ENCODE data around the gene ZNF727. TPM values are rescaled to one million over a fixed set of nuclear protein-coding genes. Genes with fewer than 3 reads are reported as not detected.
"Not testable (repeated sequence)": the region's sequence is repeated elsewhere in the genome, so short reads cannot be mapped to it uniquely, and the experiment has no call there.

ZNF727 gene
- total RNA-seq, result 1 to 10 TPM in 1 of 2 donors, under 1 TPM in 1; 0.69 to 1.2 TPM

DNA sequence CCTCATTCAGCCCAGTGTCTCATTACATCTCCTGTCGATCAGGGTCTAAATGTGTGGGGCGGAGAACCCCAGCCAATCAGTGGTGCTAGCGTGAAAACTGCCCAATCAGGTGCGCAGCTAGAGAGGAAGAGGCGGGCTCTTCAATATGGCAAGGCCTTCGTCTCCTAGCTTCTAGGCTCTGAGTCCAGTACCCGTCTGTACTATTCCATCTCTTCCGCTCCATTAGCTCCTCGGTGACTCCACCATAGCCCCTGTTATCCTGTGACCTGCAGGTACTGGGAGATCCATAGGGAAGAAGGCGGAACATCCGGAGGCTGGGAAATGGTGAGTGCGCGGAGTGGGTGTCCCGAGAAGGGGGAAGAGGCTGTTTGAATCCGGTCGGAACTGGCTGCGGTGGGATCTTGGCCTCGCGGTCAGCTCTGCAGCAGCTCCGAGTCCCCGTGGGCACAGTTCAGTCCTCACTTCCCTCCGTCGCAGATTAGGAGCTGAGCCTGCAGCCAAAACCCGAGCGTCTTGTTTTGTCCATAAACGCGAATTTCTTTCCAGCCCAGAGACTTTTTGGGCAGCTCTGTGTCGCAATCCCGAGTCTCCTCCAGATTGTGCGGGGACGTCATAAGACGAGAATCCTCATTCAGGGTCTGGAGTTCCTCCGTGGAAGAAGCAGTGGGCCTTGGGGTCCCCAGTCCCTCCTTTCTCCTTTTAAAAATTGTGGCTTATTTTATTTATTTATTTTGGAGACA is at the start of gene ZNF727:
TSS of gene ZNF727 (plus strand) at position 134 of the 740 bp plus-strand sequence. CDS start at position 322, 188 bp downstream.
- Histone ChIP-seq H3K9ac (ENCODE audit: low read depth in 2 of 2, low read length in 2 of 2) (peak within 1 kb of the TSS in 1 of 2 donors; percentile 48), H3K9me3 (no peaks in the 10 kb centered on the region)
- intact Hi-C loops (cut with DNase I), result no loop called here

DNA sequence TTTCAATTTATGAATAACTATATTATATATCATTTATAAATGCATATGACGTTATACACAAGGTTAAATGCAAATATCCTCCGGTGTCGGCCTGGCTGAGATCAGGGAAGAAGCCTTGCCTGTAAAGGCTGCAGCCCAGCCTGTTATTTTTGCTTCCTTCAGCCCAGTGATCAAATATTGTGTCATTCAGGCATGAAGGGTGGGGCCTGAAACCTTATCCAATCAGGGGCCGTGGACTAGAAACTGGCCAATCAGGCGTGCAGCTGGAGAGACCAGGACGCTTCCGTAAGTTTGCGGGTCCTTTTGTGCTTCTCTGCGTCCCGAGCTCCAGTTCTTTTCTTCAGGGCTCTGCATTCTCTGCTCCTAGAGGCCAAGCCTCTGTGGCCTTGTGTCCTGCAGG is 46.7 kb upstream of the ZNF727 start, which contains the start of gene ZNF722:
TSS of gene ZNF722 (plus strand) at position 301 of the 400 bp plus-strand sequence. CDS start 113 bp downstream, outside the sequence.
- H3K27ac ChIP-seq, result no peak within 1 kb of the TSS
- DNase-seq, result no peak
- no peaks in the 10 kb centered on the region for H3K36me3 ChIP-seq
- no peaks in the 10 kb centered on the region for H3K27me3 ChIP-seq
- no peak within 1 kb of the TSS for H3K9ac ChIP-seq (ENCODE audit: low read depth in 2 of 2, low read length in 2 of 2)
- intact Hi-C loops (cut with DNase I), result no loop called here
- H3K4me3 ChIP-seq, result no peak within 1 kb of the TSS
- no peaks in the 10 kb centered on the region for H3K4me1 ChIP-seq
- TF ChIP-seq, protein P1, sequence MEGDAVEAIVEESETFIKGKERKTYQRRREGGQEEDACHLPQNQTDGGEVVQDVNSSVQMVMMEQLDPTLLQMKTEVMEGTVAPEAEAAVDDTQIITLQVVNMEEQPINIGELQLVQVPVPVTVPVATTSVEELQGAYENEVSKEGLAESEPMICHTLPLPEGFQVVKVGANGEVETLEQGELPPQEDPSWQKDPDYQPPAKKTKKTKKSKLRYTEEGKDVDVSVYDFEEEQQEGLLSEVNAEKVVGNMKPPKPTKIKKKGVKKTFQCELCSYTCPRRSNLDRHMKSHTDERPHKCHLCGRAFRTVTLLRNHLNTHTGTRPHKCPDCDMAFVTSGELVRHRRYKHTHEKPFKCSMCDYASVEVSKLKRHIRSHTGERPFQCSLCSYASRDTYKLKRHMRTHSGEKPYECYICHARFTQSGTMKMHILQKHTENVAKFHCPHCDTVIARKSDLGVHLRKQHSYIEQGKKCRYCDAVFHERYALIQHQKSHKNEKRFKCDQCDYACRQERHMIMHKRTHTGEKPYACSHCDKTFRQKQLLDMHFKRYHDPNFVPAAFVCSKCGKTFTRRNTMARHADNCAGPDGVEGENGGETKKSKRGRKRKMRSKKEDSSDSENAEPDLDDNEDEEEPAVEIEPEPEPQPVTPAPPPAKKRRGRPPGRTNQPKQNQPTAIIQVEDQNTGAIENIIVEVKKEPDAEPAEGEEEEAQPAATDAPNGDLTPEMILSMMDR (IDR thresholded peaks at IDR 0.05), result no peak
- H3K9me3 ChIP-seq, result no peaks in the 10 kb centered on the region

More for the DNA sequence above, at the start of gene ZNF727:
- H3K27ac ChIP-seq, result no peak within 1 kb of the TSS
- TF ChIP-seq, protein P1 (IDR thresholded peaks at IDR 0.05), result no peak
- DNase-seq, result peak; percentile 60
- no peaks in the 10 kb centered on the region for H3K27me3 ChIP-seq
- no peaks in the 10 kb centered on the region for H3K36me3 ChIP-seq
- H3K4me3 ChIP-seq, result peak within 1 kb of the TSS; percentile 35
- H3K4me1 ChIP-seq, result no peaks in the 10 kb centered on the region

DNA sequence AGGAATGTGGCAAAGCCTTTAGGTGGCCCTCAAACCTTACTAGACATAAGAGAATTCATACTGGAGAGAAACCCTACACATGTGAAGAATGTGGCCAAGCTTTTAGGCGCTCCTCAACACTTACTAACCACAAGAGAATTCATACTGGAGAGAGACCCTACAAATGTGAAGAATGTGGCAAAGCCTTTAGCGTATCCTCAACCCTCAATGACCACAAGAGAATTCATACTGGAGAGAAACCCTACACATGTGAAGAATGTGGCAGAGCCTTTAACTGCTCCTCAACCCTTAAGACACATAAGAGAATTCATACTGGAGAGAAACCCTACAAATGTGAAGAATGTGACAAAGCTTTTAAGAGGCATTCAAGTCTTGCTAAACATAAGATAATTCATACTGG is 29.7 kb upstream of the ZNF727 start:
- H3K27ac ChIP-seq; H3K4me3 ChIP-seq; H3K36me3 ChIP-seq; H3K4me1 ChIP-seq; DNase-seq; H3K27me3 ChIP-seq; H3K9ac ChIP-seq (ENCODE audit: low read depth in 2 of 2, low read length in 2 of 2); H3K9me3 ChIP-seq; intact Hi-C loops (cut with DNase I): not testable (repeated sequence)

DNA sequence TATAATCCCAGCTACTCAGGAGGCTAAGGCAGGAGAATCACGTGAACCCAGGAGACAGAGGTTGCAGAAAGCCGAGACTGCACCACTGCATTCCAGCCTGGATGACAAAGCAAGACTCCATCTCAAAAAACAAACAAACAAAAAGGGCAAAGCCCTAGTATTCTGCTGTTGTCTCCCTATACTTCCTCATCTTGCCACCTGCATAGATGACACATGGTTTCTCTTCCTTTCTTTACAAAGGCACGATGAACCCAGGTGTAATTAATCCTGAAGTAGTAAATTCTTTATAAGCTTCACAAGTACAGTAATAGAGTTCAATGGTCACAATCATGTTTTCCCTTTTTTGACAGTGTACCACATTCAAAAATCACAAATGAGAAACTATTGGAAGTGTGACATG is 9.8 kb upstream of the ZNF727 start:
- intact Hi-C loops (cut with DNase I), result no loop called here
- Histone ChIP-seq H3K36me3 (no peaks in the 10 kb centered on the region), H3K27ac (no peak overlapping the region), H3K27me3 (no peaks in the 10 kb centered on the region), H3K9me3 (peaks cover 3% of the 10 kb centered on the region), H3K4me3 (no peak overlapping the region), H3K9ac (ENCODE audit: low read depth in 2 of 2, low read length in 2 of 2) (no peak overlapping the region), H3K4me1 (no peaks in the 10 kb centered on the region)
- DNase-seq, result no peak
- TF ChIP-seq, protein P1 (IDR thresholded peaks at IDR 0.05), result no peak

DNA sequence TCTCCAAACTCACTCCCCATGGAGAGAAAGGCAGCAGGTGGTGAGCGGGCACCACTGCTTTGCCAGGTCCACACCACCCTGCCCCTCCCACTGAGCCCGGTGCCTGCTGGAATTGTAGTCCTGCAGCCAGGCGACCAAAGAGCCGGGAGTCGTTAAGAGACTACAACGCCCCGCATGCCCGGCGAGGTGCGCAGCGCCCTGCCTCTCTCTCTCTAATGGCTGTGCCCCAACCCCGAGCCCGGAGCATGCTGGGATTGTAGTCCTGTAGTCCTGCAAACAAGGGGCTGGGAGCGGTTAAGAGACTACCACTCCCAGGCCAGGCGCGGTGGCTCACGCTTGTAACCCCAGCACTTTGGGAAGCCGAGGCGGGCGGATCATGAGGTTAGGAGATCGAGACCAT is 8.1 kb upstream of the ZNF727 start:
- intact Hi-C loops (cut with DNase I), result no loop called here
- Histone ChIP-seq H3K4me1 (no peaks in the 10 kb centered on the region), H3K36me3 (no peaks in the 10 kb centered on the region), H3K9me3 (peaks cover 3% of the 10 kb centered on the region), H3K27me3 (no peaks in the 10 kb centered on the region), H3K27ac (no peak overlapping the region), H3K4me3 (no peak overlapping the region), H3K9ac (ENCODE audit: low read depth in 2 of 2, low read length in 2 of 2) (no peak overlapping the region)
- DNase-seq, result no peak
- TF ChIP-seq, protein P1 (IDR thresholded peaks at IDR 0.05), result no peak

DNA sequence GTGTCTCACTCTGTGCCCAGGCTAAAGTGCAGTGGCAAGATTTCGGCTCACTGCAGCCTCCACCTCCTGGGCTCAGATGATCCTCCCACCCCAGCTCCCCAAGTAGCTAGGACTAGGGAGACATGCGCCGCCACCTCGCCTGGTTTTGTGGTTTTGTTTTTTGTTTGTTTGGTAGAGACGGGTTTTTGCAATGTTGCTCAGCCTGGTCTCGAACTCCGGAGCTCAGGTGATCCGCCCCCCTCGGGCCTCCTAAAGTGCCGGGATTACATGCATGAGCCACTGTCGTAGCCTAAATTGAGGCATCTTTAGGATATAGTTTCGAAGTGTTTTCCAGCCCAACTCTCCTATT is 781 bp downstream of the ZNF727 start:
- H3K4me1 ChIP-seq, result no peaks in the 10 kb centered on the region
- DNase-seq, result no peak
- H3K27me3 ChIP-seq, result no peaks in the 10 kb centered on the region
- H3K9ac ChIP-seq (ENCODE audit: low read depth in 2 of 2, low read length in 2 of 2), result no peak overlapping the region
- intact Hi-C loops (cut with DNase I), result no loop called here
- TF ChIP-seq, protein P1 (IDR thresholded peaks at IDR 0.05), result no peak
- no peak overlapping the region for H3K27ac ChIP-seq
- H3K9me3 ChIP-seq, result no peaks in the 10 kb centered on the region
- peak overlapping the region; percentile 35 for H3K4me3 ChIP-seq
- H3K36me3 ChIP-seq, result no peaks in the 10 kb centered on the region

DNA sequence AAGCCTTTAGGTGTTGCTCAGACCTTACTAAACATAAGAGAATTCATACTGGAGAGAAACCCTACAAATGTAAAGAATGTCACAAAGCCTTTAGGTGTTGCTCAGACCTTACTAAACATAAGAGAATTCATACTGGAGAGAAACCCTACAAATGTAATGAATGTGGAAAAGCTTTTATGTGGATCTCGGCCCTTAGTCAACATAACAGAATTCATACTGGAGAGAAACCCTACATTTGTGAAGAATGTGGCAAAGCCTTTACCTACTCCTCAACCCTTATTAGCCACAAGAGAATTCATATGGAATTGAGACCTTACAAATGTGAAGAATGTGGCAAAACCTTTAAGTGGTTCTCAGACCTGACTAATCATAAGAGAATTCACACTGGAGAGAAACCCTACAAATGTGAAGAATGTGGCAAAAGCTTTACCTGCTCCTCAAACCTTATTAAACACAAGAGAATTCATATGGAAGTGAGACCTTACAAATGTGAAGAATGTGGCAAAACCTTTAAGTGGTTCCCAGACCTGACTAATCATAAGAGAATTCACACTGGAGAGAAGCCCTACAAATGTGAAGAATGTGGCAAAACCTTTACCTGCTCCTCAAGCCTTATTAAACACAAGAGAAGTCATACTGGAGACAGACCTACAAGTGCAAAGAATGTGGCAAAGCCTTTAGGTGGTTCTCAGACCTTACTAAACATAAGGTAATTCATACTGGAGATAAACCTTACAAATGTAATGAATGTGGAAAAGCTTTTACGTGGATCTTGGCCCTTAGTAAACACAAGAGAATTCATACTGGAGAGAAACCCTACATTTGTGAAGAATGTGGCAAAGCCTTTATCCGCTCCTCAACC is 32.8 kb downstream of the ZNF727 start:
- intact Hi-C loops (cut with DNase I); H3K4me3 ChIP-seq; H3K4me1 ChIP-seq; H3K27me3 ChIP-seq; H3K27ac ChIP-seq; DNase-seq; H3K36me3 ChIP-seq; H3K9ac ChIP-seq (ENCODE audit: low read depth in 2 of 2, low read length in 2 of 2): not testable (repeated sequence)
- H3K9me3 ChIP-seq, result peaks cover 23% of the 10 kb centered on the region
